HepG2 (cell line): Measurements from ENCODE around the gene CCT3. TPM values are rescaled to one million over a fixed set of nuclear protein-coding genes. Genes with fewer than 3 reads are reported as not detected.
A peak's percentile ranks its signal among the peaks of the same experiment; 100 is the strongest.

Experiments used
- BORCS8-MEF2B ChIP-seq: sonication (generic); formaldehyde crosslinking; IDR thresholded peaks from 2 replicates; pipeline ENCODE4 v1.8.0; 2022; ENCODE audit warnings: mild to moderate bottlenecking, missing genetic modification reagents
- FIP1L1 ChIP-seq: fragments of 200-400 bp; formaldehyde crosslinking; IDR thresholded peaks from 2 replicates; pipeline ENCODE4 v1.6.1; 2018; ENCODE audit warnings: low read depth, mild to moderate bottlenecking, low read length, moderate library complexity, borderline replicate concordance; ENCODE audit not compliant: insufficient read depth
- MLX ChIP-seq: IDR thresholded peaks from 2 replicates; pipeline ENCODE4 v1.6.1; 2016
- ONECUT2 ChIP-seq: sonication (generic); formaldehyde crosslinking; IDR thresholded peaks from 2 replicates; pipeline ENCODE4 v1.4.0; 2020; ENCODE audit warnings: missing genetic modification reagents
- POGK ChIP-seq: sonication (generic); formaldehyde crosslinking; conservative IDR thresholded peaks from 2 replicates; pipeline ENCODE4 v1.8.0; 2022; ENCODE audit warnings: mild to moderate bottlenecking, moderate library complexity, missing genetic modification reagents
- PRDM10 ChIP-seq: sonication (generic); formaldehyde crosslinking; IDR thresholded peaks from 2 replicates; pipeline ENCODE4 v1.4.0; 2020; ENCODE audit warnings: low read depth, missing genetic modification reagents
- RNF2 ChIP-seq: fragments of 450-650 bp; conservative IDR thresholded peaks from 2 replicates; pipeline ENCODE4 v1.6.1; 2016; ENCODE audit warnings: low read depth
- U2AF1 ChIP-seq: fragments of 200-400 bp; formaldehyde crosslinking; optimal IDR thresholded peaks from 2 replicates; pipeline ENCODE3; 2017; ENCODE audit warnings: mild to moderate bottlenecking, low read depth, low read length
- ZC3H4 ChIP-seq: sonication (generic); formaldehyde crosslinking; IDR thresholded peaks from 2 replicates; pipeline ENCODE4 v1.4.0; 2020; ENCODE audit warnings: missing genetic modification reagents, borderline replicate concordance
- ZFX ChIP-seq: sonication (generic); formaldehyde crosslinking; IDR thresholded peaks from 2 replicates; pipeline ENCODE4 v1.4.0; 2020; ENCODE audit warnings: mild to moderate bottlenecking, low read depth, missing genetic modification reagents, moderate library complexity
- ZNF292 ChIP-seq: sonication (generic); formaldehyde crosslinking; IDR thresholded peaks from 2 replicates; pipeline ENCODE4 v1.8.1; 2022; ENCODE audit warnings: mild to moderate bottlenecking, low read depth, missing genetic modification reagents, borderline replicate concordance
- ZNF501 ChIP-seq: sonication (generic); formaldehyde crosslinking; IDR thresholded peaks from 2 replicates; pipeline ENCODE4 v1.5.1; 2020; ENCODE audit warnings: mild to moderate bottlenecking, moderate library complexity, missing genetic modification reagents
- ZSCAN5A ChIP-seq: sonication (generic); formaldehyde crosslinking; IDR thresholded peaks from 2 replicates; pipeline ENCODE4 v1.8.0; 2022; ENCODE audit warnings: mild to moderate bottlenecking, missing genetic modification reagents, borderline replicate concordance
- polyA plus RNA-seq, 8 experiments: library from polyadenylated mRNA; depleted of rRNA in 3 of 8; stranded (reverse) in 7 of 8; unstranded in 1 of 8; fragments of >200 nt; fragmentation: Illumina TruSeq in 4 of 8; extraction: Trizol in 4 of 8; gene quantifications; 2 replicates each; pipeline versions ENCODE4 v1.2.1 to v1.2.3, GENCODE V29; 2011 to 2016; ENCODE audit warnings: low read depth in 4 of 8, missing spikeins in 1 of 8, mixed read lengths in 1 of 8; ENCODE audit not compliant: insufficient read depth in 1 of 8
- total RNA-seq, 5 experiments: library from RNA; depleted of rRNA; stranded (reverse); fragments of >200 nt; fragmentation: Illumina TruSeq; extraction: Trizol; gene quantifications; 2 replicates each; pipeline ENCODE4 v1.2.3, GENCODE V29; 2016; ENCODE audit warnings: low read depth in 1 of 5
- TF ChIP-seq, protein P1 (sequence below): sonication (generic); formaldehyde crosslinking; IDR thresholded peaks from 2 replicates; pipeline ENCODE4 v1.8.0; 2022; ENCODE audit warnings: missing genetic modification reagents, mild to moderate bottlenecking, moderate library complexity, borderline replicate concordance

Gene CCT3
- total and polyA plus RNA-seq, 2 of the 13 experiments (the other 11 are each of a cell fraction or from before 2014, with no cell fraction given) = 319 to 615 TPM

GRCh38 chr1:156356875-156357534 is 18.9 kb upstream of the CCT3 start (continued):
- TF ChIP-seq ZNF501 (peak; percentile 53; the same call in 1 of the 2 replicates), BORCS8-MEF2B (CRISPR knock-in tag) (peak; percentile 20; the same call in 1 of the 2 replicates), POGK (peak; percentile 49; the same call in 1 of the 2 replicates), PRDM10 (CRISPR knock-in tag) (no peak), ZSCAN5A (no peak), ZC3H4 (CRISPR knock-in tag) (no peak), RNF2 (no peak), U2AF1 (no peak), MLX (CRISPR knock-in tag) (no peak), ZFX (peak; percentile 26; the same call in 1 of the 2 replicates), FIP1L1 (no peak), ZNF292 (CRISPR knock-in tag) (peak; percentile 47; the same call in 1 of the 2 replicates), ONECUT2 (CRISPR knock-in tag) (no peak)
- TF ChIP-seq, protein P1, sequence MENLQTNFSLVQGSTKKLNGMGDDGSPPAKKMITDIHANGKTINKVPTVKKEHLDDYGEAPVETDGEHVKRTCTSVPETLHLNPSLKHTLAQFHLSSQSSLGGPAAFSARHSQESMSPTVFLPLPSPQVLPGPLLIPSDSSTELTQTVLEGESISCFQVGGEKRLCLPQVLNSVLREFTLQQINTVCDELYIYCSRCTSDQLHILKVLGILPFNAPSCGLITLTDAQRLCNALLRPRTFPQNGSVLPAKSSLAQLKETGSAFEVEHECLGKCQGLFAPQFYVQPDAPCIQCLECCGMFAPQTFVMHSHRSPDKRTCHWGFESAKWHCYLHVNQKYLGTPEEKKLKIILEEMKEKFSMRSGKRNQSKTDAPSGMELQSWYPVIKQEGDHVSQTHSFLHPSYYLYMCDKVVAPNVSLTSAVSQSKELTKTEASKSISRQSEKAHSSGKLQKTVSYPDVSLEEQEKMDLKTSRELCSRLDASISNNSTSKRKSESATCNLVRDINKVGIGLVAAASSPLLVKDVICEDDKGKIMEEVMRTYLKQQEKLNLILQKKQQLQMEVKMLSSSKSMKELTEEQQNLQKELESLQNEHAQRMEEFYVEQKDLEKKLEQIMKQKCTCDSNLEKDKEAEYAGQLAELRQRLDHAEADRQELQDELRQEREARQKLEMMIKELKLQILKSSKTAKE (CRISPR knock-in tag) = no peak
